K562 (cell line): ENCODE data around the gene POU4F3. TPM values are rescaled to one million over a fixed set of nuclear protein-coding genes. Genes with fewer than 3 reads are reported as not detected.

ENCODE experiments used
- ETS2 ChIP-seq: IDR thresholded peaks from 2 replicates; pipeline ENCODE4 v1.6.1; 2016; ENCODE audit warnings: borderline replicate concordance, missing genetic modification characterization, mild to moderate bottlenecking, moderate library complexity, missing compliant biosample characterization; ENCODE audit not compliant: poor library complexity, severe bottlenecking
- ZNF707 ChIP-seq: fragments of 250-450 bp; sonication (Bioruptor Pico); conservative IDR thresholded peaks from 2 replicates; pipeline ENCODE4 v1.8.0; 2022; ENCODE audit warnings: inconsistent platforms, mild to moderate bottlenecking, moderate library complexity
- polyA plus RNA-seq, 8 experiments: library from polyadenylated mRNA; depleted of rRNA in 4 of 8; stranded (reverse) in 5 of 8; unstranded in 3 of 8; fragments of >200 nt; fragmentation: Nextera tagmentation in 2 of 8; fragmentation: Illumina TruSeq in 1 of 8; extraction: Ambion mirVana in 2 of 8; extraction: Trizol in 1 of 8; gene quantifications; 2 replicates each; pipeline versions ENCODE4 v1.2.1 to v1.2.3, GENCODE V29; 2011 to 2014; ENCODE audit warnings: inconsistent platforms in 1 of 8, missing spikeins in 1 of 8
- total RNA-seq, 7 experiments: library from RNA; depleted of rRNA in 6 of 7; stranded (reverse); fragments of >200 nt in 6 of 7; fragmentation: Illumina TruSeq in 2 of 7; extraction: Trizol in 2 of 7; gene quantifications; 2 replicates each; pipeline versions ENCODE4 v1.2.1 to v1.2.3, GENCODE V29; 2011 to 2021; ENCODE audit warnings: low replicate concordance in 1 of 7
- TF ChIP-seq, protein P1 (sequence below): sonication (generic); formaldehyde crosslinking; IDR thresholded peaks from 2 replicates; pipeline ENCODE4 v1.8.0; 2023; ENCODE audit warnings: missing genetic modification reagents, mild to moderate bottlenecking, borderline replicate concordance
- TF ChIP-seq, protein P2 (sequence below), 2 experiments: fragments of 450-650 bp; IDR thresholded peaks; 2 replicates each; pipeline ENCODE4 v1.6.1; 2016

POU4F3 gene
- total and polyA plus RNA-seq, 9 of the 15 experiments (the other 6 are each of a cell fraction or from before 2014, with no cell fraction given) = 0.04 to 0.13 (median 0.07) TPM; not detected in 6

DNA sequence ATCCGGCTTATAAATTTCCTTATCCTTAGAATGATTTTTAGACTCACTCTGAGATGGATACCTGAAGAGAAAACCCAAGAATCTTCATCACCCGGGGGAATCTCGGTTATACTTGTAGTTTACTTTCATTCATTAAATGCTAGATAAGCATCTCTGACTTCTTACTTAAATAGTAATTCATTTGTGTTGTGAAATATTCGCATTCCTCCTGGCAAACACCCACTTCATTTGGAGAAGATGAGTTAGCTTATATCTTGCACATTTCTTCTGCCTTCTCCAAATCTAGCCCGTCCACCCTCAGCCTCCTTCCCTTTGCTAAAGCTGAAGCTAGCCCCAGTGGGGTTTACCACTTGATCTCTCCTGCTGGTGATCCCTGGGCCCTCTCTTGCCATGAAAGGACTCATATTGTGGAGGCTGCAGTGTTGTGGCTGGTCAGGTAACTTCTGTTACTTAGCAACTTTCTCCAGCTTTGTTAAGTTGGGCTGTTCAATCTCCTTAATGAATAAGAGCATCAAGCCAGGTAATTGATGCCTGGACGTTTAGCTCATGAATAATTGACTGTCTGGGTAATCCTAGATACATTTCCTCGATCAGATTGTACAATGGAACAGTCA is 11.3 kb upstream of the POU4F3 start (continued):
- TF ChIP-seq, protein P1, sequence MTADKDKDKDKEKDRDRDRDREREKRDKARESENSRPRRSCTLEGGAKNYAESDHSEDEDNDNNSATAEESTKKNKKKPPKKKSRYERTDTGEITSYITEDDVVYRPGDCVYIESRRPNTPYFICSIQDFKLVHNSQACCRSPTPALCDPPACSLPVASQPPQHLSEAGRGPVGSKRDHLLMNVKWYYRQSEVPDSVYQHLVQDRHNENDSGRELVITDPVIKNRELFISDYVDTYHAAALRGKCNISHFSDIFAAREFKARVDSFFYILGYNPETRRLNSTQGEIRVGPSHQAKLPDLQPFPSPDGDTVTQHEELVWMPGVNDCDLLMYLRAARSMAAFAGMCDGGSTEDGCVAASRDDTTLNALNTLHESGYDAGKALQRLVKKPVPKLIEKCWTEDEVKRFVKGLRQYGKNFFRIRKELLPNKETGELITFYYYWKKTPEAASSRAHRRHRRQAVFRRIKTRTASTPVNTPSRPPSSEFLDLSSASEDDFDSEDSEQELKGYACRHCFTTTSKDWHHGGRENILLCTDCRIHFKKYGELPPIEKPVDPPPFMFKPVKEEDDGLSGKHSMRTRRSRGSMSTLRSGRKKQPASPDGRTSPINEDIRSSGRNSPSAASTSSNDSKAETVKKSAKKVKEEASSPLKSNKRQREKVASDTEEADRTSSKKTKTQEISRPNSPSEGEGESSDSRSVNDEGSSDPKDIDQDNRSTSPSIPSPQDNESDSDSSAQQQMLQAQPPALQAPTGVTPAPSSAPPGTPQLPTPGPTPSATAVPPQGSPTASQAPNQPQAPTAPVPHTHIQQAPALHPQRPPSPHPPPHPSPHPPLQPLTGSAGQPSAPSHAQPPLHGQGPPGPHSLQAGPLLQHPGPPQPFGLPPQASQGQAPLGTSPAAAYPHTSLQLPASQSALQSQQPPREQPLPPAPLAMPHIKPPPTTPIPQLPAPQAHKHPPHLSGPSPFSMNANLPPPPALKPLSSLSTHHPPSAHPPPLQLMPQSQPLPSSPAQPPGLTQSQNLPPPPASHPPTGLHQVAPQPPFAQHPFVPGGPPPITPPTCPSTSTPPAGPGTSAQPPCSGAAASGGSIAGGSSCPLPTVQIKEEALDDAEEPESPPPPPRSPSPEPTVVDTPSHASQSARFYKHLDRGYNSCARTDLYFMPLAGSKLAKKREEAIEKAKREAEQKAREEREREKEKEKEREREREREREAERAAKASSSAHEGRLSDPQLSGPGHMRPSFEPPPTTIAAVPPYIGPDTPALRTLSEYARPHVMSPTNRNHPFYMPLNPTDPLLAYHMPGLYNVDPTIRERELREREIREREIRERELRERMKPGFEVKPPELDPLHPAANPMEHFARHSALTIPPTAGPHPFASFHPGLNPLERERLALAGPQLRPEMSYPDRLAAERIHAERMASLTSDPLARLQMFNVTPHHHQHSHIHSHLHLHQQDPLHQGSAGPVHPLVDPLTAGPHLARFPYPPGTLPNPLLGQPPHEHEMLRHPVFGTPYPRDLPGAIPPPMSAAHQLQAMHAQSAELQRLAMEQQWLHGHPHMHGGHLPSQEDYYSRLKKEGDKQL (CRISPR knock-in tag) = no peak
- TF ChIP-seq, protein P2, sequence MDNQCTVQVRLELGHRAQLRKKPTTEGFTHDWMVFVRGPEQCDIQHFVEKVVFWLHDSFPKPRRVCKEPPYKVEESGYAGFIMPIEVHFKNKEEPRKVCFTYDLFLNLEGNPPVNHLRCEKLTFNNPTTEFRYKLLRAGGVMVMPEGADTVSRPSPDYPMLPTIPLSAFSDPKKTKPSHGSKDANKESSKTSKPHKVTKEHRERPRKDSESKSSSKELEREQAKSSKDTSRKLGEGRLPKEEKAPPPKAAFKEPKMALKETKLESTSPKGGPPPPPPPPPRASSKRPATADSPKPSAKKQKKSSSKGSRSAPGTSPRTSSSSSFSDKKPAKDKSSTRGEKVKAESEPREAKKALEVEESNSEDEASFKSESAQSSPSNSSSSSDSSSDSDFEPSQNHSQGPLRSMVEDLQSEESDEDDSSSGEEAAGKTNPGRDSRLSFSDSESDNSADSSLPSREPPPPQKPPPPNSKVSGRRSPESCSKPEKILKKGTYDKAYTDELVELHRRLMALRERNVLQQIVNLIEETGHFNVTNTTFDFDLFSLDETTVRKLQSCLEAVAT (IDR thresholded peaks at IDR 0.05) = no peak
- TF ChIP-seq ETS2 = no peak
- no peak for TF ChIP-seq ZNF707 (CRISPR knock-in tag)
